Stimulated activated effector memory CD8-positive, alpha-beta T cell treated with anti-CD3 and anti-CD28 coated beads, Interleukin-12 subunit alpha, Interleukin-12 subunit beta, amount 100 ng/mL, for 72 hours (primary cell): ENCODE data around the gene ARPIN.
"Not testable (repeated sequence)": the region's sequence is repeated elsewhere in the genome, so short reads cannot be mapped to it uniquely, and the experiment has no call there.

Experiments
- ATAC-seq: fragments of 150-1000 bp; cut with Tn5 transposase; 2 replicates; pipeline ENCODE4 v1.10.0; 2021
- DNase-seq, 2 donors: peaks; one replicate each; pipeline ENCODE4 v3.0.0; 2021 to 2022; ENCODE audit warnings: low spot score in 2 of 2
- H3K27ac Mint-ChIP-seq: one replicate; pipeline ENCODE4 v1.8.0; 2022; ENCODE audit warnings: mild to moderate bottlenecking, mixed read lengths
- H3K36me3 Mint-ChIP-seq: one replicate; pipeline ENCODE4 v1.8.0; 2022; ENCODE audit warnings: mild to moderate bottlenecking, mixed read lengths
- H3K4me1 Mint-ChIP-seq: one replicate; pipeline ENCODE4 v1.8.0; 2022; ENCODE audit warnings: mixed read lengths
- H3K4me3 Mint-ChIP-seq: one replicate; pipeline ENCODE4 v1.8.0; 2022; ENCODE audit warnings: mild to moderate bottlenecking, mixed read lengths
- H3K9me3 Mint-ChIP-seq: one replicate; pipeline ENCODE4 v1.8.0; 2022; ENCODE audit warnings: mixed read lengths

ARPIN gene

DNA sequence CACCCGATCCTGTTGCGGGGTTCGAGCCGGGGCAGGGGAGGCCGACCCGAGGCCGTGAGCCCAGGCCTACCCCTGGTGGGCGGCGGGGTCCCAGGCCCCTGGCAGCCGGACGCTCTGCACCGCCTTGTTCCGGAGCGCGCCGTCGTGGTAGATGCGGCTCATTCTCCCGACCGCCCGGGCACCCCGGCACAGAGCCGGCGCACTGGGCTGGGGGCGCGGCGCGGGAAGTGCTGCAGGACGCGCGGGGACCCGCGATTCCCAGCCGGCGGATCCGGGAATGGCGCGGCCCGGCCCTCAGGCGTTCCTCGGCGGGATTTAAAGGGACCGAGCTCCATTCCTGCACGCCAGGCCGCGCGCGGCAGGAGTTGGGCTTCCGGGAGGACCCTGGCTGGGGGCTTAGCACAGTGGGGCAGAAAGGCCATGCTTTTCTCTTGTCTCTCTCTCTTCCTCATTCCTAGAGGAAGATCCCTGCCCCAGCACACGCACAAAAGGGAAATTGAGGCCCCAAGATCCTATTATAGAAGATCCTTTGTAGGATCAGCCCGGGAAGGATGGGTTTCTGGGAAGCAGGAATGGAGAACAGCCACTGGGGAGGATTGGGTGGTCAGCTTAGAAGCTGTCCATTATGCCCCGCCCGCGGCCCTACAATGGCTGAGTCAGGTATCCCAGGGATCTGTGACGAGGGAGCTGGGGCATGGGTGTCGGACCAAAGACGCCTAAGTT is at the start of gene ARPIN:
ARPIN (minus strand) TSS at position 279 of the 723 bp plus-strand sequence; CDS start at position 162, 117 bp downstream.
- ATAC-seq (no peak), DNase-seq (no peak)
- Mint-ChIP-seq H3K27ac (no peak within 1 kb of the TSS), H3K9me3 (no peaks in the 10 kb centered on the region), H3K4me3 (no peak within 1 kb of the TSS), H3K4me1 (no peaks in the 10 kb centered on the region), H3K36me3 (no peaks in the 10 kb centered on the region)

DNA sequence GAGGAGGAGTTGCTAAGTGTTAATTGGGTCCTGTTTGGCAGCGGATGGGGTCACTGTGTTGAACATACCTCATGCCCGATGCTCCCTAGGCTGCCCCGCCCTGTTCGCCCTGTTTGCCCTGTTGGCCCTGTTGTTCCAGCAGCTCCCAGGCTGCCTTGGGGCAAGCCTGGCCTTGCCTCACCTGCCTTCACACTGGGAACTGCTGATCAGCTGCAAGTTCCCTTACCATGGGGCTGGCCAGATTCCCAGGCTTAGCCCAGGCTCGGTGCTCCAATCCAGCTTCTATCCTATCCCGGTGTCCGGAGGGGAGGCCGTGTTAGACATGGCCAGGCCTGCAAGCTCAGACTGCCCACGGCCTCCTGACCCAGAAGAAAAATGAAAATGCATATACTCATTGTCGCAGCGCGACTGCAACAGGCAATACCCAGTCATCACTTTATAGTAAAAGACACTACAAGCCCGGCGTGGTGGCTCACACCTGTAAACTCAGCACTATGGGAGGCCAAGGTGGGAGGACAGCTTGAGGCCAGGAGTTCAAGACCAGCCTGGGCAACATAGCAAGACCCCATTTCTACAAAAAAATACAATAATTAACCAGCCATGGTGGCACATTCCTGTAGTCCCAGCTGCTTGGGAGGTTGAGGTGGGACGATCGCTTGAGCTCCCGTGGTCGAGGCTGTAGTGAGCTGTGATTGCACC is 45.5 kb upstream of the ARPIN start:
- no peak overlapping the region for H3K4me3 Mint-ChIP-seq
- no peak overlapping the region for H3K27ac Mint-ChIP-seq
- no peaks in the 10 kb centered on the region for H3K9me3 Mint-ChIP-seq
- H3K4me1 Mint-ChIP-seq, result no peaks in the 10 kb centered on the region
- no peaks in the 10 kb centered on the region for H3K36me3 Mint-ChIP-seq
- DNase-seq, result no peak
- ATAC-seq, result no peak

DNA sequence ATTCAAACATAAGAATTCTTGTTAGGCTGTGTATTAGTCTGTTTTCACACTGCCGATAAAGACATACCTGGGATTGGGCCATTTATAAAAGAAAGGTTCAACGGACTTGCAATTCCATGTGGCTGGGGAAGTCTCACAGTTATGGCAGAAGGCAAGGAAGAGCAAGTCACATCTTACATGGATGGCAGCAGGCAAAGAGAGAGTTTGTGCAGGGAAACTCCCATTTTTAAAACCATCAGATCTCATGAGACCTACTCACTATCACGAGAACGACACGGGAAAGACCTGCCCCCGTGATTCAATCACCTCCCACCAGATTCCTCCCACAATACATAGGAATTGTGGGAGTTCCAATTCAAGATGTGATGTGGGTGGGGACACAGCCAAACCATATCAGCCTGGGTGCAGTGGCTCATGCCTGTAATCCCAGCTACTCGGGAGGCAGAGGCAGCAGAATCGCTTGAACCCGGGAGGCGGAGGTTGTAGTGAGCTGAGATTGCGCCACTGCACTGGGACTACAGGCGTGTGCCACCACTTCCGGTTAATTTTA is 42.8 kb upstream of the ARPIN start:
- not testable (repeated sequence) for ATAC-seq, DNase-seq, H3K4me1 Mint-ChIP-seq, H3K27ac Mint-ChIP-seq, H3K4me3 Mint-ChIP-seq, H3K9me3 Mint-ChIP-seq, H3K36me3 Mint-ChIP-seq

DNA sequence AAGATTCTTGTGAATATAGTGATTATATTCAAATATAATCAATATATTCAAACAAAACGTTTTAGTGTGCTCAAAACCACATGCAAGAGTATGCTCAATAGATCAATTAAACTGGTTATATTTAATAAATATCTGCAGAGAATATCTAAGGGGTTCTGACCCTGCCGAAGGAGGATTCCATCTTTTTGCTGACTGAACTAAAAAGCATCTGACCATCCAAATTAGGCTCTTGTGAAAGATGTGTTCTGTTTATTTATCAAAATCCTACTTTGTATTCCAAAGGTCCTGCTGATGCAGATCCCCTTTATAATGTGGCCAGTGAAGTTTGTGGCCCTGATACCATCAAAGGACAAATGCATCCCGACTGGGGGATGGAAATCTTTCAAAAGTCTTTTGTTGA is 41.8 kb upstream of the ARPIN start:
- H3K4me3 Mint-ChIP-seq, result no peak overlapping the region
- H3K9me3 Mint-ChIP-seq, result no peaks in the 10 kb centered on the region
- ATAC-seq (no peak), DNase-seq (no peak)
- no peaks in the 10 kb centered on the region for H3K36me3 Mint-ChIP-seq
- no peaks in the 10 kb centered on the region for H3K4me1 Mint-ChIP-seq
- no peak overlapping the region for H3K27ac Mint-ChIP-seq

DNA sequence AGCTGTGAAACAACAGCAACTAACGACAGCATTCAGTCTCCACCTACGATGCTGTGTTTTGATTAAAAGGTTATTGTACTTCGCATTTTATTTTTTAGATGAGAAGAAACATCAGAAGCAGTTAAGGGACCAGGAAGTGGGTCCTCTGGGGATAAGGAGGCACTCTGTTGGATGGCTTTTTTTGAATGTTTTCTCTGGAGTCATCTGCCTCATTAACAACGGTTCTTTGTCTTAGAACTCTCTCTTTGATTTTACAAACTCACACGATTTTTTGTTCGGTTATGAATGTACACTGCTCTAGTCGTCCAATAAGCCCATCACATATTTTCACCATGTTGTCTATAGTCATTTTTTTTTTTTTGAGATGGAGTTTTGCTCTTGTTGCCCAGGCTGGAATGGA is 36.0 kb upstream of the ARPIN start:
- H3K36me3 Mint-ChIP-seq, result no peaks in the 10 kb centered on the region
- H3K27ac Mint-ChIP-seq, result no peak overlapping the region
- no peaks in the 10 kb centered on the region for H3K9me3 Mint-ChIP-seq
- H3K4me3 Mint-ChIP-seq, result no peak overlapping the region
- no peak for DNase-seq
- H3K4me1 Mint-ChIP-seq, result no peaks in the 10 kb centered on the region
- ATAC-seq, result no peak

DNA sequence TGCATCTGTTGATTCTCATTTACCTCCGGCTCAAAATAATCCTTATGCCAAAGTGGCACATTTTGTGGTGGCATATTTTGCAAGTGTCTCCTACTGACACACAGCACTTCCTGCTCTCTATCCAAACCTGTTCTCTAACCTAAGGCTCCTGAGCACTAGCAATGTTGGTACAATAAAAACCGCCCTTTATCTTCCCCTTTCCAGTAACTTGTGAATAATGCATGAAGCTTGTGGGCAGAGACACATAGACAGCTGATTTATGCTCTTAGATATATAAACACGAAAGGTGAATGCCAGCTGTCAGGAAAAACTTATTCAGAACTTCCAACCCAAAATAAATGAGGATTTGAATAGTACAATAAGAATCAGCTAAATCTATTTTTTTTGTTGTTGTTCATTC is 34.6 kb upstream of the ARPIN start:
- H3K9me3 Mint-ChIP-seq, result no peaks in the 10 kb centered on the region
- H3K4me3 Mint-ChIP-seq, result no peak overlapping the region
- H3K4me1 Mint-ChIP-seq, result no peaks in the 10 kb centered on the region
- DNase-seq, result no peak
- no peak for ATAC-seq
- no peaks in the 10 kb centered on the region for H3K36me3 Mint-ChIP-seq
- H3K27ac Mint-ChIP-seq, result no peak overlapping the region

DNA sequence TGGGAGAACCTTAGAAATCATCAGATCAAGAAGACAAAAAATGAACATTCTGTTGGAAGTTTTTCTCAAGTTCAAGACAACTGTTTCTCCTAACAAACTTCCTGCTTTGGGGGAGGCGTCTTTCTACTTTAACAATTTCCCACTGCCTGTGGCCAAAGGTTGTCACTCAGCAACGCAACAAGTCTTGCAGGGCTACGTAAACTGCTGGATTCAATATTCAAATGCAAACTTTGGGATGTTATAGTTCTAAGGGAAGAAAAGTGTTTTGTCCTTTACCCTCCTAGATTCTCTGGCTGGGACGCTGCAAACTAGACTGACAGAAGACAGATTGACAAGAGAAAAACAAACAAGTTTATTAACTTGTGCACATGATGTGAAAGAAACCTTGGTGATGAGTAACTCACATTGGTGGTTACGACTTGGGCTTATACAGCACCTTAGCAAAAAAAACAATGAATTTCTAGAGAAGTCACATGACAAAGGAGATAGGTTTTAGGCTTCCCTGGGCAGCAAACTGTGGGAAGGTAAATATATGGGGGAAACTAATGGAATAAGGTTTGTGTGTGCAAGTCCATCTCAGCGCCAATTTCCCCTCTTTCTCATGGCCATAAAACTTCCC is 34.0 kb upstream of the ARPIN start:
- ATAC-seq, result no peak

DNA sequence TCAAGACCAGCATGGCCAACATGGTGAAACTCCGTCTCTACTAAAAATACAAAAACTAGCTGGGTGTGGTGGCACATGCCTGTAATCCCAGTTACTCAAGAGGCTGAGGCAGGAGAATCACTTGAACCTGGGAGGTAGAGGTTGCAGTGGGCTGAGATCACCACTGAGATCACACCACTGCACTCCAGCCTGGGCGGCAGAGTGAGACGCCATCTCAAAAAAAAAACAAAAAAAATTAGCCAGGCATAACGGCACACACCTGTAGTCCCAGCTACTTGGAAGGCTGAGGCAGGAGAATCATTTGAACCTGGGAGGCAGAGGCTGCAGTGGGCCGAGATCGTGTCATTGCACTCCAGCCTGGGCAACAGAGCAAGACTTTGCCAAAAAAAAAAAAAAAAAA is 31.0 kb upstream of the ARPIN start:
- not testable (repeated sequence) for DNase-seq, H3K36me3 Mint-ChIP-seq, H3K4me3 Mint-ChIP-seq, H3K4me1 Mint-ChIP-seq, H3K27ac Mint-ChIP-seq, H3K9me3 Mint-ChIP-seq, ATAC-seq

More for the DNA sequence above, 34.0 kb upstream of the ARPIN start:
- H3K4me3 Mint-ChIP-seq, result no peak overlapping the region
- no peaks in the 10 kb centered on the region for H3K9me3 Mint-ChIP-seq
- H3K4me1 Mint-ChIP-seq, result no peaks in the 10 kb centered on the region
- no peak overlapping the region for H3K27ac Mint-ChIP-seq
- H3K36me3 Mint-ChIP-seq, result no peaks in the 10 kb centered on the region
- DNase-seq, result no peak

DNA sequence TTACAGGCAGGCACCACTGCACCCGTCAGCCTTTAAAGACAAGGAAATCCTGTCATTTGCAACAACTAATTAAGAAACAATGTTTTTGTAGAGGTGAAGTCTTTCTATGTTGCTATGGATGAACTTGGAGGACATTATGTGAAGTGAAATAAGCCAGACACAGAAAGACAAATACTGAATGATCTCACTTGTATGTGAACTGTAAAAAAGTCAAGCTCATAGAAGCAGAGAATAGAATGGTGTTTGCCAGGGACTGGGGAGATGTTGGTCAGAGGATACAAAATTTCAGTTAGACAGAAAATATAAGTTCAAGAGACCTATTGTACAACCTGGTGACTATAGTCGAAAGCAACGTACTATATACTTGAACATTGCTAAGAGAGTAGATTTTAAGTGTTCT is 27.2 kb upstream of the ARPIN start:
- Mint-ChIP-seq H3K27ac (no peak overlapping the region), H3K4me3 (no peak overlapping the region), H3K36me3 (no peaks in the 10 kb centered on the region), H3K4me1 (peaks cover 19% of the 10 kb centered on the region), H3K9me3 (no peaks in the 10 kb centered on the region)
- DNase-seq, result no peak
- ATAC-seq, result no peak

DNA sequence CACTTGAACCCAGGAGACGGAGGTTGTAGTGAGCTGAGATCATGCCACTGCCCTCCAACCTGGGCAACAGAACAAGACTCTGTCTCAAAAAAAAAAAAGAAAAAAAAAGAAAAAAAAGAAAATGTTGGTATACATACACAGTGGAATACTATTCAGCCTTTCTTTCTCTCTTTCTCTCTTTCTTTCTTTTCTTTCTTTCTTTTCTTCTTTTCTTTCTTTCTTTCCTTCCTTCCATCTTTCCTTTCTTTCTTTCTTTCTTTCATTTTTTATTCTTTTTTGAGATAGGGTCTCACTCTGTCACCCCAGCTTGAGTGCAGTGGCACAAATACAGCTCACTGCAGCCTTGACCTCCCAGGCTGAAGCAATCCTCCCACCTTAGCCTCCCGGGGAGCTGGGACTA is 26.6 kb upstream of the ARPIN start:
- not testable (repeated sequence) for H3K27ac Mint-ChIP-seq, H3K9me3 Mint-ChIP-seq, H3K4me3 Mint-ChIP-seq, ATAC-seq, DNase-seq, H3K36me3 Mint-ChIP-seq
- peaks cover 19% of the 10 kb centered on the region for H3K4me1 Mint-ChIP-seq

DNA sequence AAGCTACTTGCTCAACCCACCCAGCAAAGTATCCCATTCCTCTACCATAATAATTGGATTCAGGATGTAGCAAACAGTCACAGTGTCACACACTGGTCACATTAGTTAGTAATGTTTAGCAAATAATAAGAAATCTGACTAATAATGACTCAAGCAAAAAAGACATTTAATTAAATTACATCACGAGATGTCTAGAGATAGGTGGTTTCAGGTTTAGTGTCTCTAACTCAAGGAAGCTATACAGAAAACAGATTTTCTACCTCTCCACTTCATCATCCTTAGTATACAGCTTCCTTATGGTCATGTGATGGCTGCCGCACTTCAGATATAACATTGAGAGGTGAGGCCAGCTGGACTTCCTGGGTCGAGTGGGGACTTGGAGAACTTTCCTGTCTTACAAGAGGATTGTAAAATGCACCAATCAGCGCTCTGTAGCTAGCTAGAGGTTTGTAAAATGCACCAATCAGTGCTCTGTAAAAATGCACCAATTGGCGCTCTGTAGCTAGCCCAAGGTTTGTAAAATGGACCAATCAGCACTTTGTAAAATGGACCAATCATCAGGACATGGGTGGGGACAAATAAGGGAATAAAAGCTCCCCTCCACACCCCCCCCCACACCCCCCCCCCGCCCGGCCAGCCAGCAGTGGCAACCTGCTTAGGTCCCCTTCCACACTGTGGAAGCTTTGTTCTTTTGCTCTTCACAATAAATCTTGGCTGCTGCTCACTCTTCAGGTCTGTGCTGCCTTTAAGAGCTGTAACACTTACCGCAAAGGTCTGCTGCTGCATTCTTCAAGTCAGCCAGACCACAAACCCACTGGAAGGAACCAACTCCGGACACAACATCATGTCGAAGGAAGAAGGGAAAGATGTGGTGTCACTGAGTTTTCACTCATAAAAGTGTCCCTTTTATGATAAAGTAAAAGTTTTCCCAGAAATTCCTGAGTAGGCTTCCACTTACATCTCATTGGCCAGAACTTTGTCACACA is 24.9 kb upstream of the ARPIN start:
- ATAC-seq, result peak; percentile 39
- H3K36me3 Mint-ChIP-seq, result no peaks in the 10 kb centered on the region
- peaks cover 19% of the 10 kb centered on the region for H3K4me1 Mint-ChIP-seq
- no peaks in the 10 kb centered on the region for H3K9me3 Mint-ChIP-seq
- DNase-seq, result no peak
- H3K4me3 Mint-ChIP-seq, result no peak overlapping the region
- H3K27ac Mint-ChIP-seq, result peak overlapping the region; percentile 50

DNA sequence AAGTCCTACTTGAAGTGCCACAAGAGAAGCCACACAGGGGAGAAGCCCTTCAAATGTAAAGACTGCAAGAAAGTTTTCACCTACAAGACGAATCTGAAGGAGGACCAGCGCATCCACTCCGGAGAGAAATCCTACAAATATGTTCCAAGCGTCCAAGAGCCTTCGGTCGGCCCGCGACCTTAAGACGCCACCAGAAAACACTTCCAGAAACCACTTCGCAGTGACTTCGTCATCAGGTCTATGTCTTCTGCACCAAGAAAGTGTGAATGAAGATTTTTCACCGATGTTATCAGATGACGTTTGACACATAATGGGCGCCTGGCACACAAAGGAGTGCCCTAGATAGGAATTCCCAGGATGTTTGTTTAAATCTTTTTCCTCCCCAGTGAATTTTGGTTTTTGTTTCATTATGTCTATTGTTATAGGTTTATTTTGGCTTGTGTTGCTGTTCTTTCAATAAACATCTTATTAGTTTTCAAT is 24.1 kb upstream of the ARPIN start:
- H3K4me1 Mint-ChIP-seq, result peaks cover 19% of the 10 kb centered on the region
- no peaks in the 10 kb centered on the region for H3K9me3 Mint-ChIP-seq
- ATAC-seq (no peak), DNase-seq (no peak)
- no peak overlapping the region for H3K4me3 Mint-ChIP-seq
- no peaks in the 10 kb centered on the region for H3K36me3 Mint-ChIP-seq
- peak overlapping the region; percentile 3 for H3K27ac Mint-ChIP-seq

DNA sequence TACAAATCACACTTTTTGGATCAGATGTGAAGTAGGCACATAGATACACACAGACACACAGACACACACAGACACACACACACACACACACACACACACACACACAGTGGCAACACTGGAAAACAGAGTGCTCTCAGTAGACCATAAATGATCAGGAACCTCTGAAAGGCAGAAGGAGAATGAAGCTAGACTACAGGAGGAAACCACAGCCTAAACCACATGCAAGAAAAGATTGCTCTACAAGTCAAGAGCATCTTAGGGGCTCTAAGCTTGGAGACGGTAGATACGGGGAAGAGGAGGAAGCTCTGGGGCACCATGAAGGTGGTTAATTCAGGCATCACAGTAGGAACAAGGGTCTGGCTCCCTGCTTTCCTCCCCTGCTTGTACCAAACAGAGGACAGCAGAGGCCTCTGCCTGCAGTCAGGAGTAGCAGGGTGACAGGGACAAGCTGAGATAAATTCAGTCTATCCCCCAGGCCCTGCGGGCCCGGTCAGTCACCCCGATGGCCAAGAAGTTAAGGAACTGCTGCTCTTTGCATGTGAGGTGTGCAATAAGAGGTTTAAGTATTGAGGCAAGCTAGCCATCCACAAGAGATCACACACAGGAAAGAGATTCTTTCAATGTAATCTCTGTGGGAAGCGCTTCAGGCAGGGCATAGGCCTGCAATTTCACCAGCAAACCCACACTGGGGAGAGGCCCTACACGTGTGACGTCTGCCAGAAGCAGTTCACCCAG is 23.5 kb upstream of the ARPIN start:
- DNase-seq (no peak), ATAC-seq (peak; percentile 47)
- no peaks in the 10 kb centered on the region for H3K36me3 Mint-ChIP-seq
- H3K4me3 Mint-ChIP-seq, result no peak overlapping the region
- H3K27ac Mint-ChIP-seq, result peak overlapping the region; percentile 3
- peaks cover 19% of the 10 kb centered on the region for H3K4me1 Mint-ChIP-seq
- no peaks in the 10 kb centered on the region for H3K9me3 Mint-ChIP-seq

DNA sequence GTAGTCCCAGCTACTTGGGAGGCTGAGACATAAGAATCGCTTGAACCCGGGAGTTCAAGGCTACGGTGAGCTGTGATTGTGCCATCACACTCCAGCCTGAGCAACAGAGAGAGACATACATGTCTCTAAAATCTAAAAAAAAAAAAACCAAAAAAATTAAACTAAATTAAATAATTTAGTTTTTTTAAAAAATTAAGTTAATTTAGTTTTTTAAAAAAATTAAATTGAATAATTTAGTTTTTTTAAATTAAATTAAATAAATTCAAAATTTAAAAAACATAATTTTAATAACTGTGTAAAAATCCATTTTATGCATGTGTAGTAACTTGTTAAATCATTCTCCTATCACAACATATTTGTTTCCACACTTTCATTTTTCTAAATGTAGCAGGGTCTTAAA is 20.1 kb upstream of the ARPIN start:
- H3K36me3 Mint-ChIP-seq, result no peaks in the 10 kb centered on the region
- peaks cover 15% of the 10 kb centered on the region for H3K4me1 Mint-ChIP-seq
- H3K9me3 Mint-ChIP-seq, result no peaks in the 10 kb centered on the region

More for the DNA sequence above, 20.1 kb upstream of the ARPIN start:
- DNase-seq (no peak), ATAC-seq (no peak)
- H3K4me3 Mint-ChIP-seq, result no peak overlapping the region
- no peak overlapping the region for H3K27ac Mint-ChIP-seq
